Stimulated activated naive CD4-positive, alpha-beta T cell (primary cell): ENCODE measurements around the gene TSPAN3.

ENCODE experiments used
- DNase-seq, 6 experiments: peaks; one replicate each; lab custom pipeline; 2025; lab: John Stamatoyannopoulos, UW

The TSPAN3 gene

DNA sequence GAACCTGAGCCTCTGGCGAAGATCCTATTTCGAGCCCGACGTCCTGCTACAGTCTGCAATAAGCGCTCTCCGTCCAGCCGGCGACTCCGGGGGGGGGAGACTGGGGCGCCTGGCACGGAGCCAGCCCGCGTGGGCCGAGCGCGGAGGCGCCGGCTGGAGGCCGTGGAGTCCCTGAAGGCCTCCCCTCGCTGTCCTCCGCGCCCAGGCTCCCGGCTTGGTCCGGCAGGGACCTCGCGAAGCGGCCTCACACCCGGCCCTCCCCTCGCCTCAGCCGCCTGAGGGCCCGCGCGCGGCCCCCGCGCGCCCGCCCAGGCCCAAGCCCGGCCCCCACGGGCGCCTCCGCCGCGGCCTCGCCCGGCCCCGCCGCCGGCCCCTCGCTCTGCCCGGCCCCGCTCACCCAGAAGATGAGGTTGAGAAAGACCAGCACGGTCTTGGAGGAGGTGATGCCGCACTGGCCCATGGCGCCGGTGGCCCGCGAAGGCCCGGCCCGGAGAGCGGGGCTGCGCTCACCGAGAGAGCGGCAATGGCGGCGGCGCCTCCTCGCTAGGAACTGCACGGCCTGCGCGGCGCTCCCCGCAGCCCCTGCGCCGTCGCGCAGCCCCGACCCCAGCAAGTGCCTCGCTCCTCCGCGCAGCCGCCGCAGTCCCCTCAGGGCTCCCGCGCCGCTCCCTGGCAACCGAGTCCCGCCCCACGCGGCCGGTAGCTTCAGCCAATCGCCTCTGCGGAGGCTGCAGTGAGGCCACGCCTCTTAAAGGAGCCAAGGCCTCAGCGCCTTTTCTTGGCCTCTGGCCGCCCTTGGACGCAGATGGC, at the start of gene TSPAN3:
TSPAN3 (minus strand) TSS at position 615 of the 810 bp plus-strand sequence; CDS start at position 460, 155 bp downstream.
- DNase-seq, result peak; percentile 83 to 92 (median 90)

DNA sequence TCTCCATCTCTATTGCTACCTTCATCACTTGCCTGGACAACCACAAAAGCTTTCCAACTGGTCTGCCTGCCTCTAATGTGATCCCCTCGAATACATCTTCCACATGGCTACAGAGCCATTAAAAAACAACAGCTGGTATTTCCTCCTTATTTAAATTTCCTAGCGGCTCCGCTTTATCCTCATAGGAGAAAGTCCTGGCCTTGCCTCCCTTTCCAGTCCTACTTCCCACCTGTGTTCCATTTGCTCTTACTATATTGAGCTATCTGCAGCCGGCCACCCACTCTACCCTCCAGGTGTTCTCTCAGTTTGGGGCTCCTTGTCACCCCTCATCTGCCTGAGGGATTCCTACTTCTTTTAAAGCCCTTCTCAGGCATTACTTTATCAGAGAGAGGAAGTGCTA, 49.7 kb upstream of the TSPAN3 start:
- no peak for DNase-seq

DNA sequence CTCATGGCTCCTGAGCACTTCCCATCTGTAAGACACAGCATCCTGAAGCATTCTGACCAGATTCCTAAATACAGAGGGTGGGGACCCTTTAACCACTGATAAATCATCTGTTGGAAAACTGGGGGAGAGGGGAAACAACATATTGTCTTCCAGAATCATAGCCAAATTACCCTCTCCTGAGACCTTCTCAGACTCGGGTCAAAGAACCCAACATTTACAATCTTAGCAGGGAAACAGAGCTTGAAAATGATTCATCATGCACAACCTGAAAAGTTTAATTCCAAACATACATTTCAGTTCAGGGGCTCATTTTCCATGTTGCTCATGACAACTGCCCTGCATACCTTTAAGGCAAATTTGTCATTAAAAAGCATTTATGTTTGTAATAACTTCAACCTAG, 48.5 kb upstream of the TSPAN3 start:
- no peak for DNase-seq

DNA sequence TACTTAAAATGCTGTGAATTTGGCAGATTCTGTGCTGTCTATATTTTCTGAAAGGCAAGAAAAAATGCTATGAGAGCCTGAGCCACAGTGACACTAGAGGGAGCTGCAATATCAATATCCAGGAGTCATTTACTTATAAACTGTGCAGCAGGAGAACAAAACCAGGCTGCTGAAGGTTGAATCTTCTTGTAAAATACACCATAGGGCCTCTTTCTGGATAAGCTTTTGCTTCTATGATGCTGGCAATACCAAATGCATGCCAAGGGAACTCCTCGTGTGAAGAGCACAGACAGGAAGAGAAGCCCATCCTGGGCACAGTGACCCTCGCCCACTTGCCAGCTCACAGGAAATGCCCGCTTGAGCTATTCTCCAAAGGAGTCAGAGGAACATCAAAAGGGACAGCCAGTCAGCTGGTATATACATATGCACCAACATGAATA, 48.0 kb upstream of the TSPAN3 start:
- DNase-seq, result peak in 4 of 6 experiments; percentile 18 to 54 (median 38)

DNA sequence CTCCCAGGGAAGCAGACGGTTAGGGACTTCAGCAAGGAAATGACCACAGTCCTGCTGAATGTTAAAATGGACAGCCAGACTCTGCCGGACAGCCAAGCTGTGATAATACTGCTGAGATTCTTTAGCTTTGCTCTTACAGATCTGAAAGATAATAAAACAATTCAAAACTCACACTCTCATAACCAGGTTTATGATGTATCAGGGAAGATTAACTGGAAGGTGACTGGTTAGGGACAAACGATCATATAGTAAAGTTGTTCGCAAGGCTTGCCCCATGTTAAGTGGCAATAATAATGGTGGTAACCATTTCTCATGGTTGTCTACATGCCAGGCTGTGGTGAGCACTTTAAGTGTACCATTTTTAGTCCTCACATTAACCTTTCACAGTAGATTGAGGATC, 44.3 kb upstream of the TSPAN3 start:
- DNase-seq, result no peak

DNA sequence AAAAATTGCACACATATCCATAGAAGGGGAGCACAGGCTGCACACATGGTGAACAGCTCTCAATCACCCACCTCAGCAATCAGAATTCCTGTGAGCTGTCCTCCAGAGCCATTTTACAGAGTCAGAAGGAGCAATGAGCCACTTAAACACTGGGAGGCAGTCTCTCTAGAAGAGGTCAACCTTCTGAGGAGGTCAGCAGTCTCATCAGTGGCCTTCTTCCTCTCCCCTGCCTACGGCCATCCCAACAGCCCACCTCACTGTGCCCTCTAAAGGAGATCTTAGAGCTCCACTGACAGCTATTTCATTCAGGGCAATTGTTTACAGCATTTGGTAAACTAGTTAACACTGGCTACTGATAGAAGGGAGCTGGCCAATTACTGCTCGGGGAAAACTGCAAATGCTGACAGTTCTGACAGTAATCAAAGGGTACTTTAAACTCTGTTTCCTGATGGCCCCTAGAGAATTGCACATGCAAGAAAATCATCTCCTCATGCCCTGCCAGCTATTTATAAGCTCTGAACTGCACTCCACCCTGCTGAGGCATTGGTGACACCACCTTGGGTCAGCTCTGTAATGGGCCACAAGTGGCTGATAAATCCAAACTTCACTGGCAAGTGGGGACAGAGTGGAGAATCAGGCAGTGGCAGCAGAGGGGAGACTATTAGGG, 42.1 kb upstream of the TSPAN3 start:
- DNase-seq, result no peak

DNA sequence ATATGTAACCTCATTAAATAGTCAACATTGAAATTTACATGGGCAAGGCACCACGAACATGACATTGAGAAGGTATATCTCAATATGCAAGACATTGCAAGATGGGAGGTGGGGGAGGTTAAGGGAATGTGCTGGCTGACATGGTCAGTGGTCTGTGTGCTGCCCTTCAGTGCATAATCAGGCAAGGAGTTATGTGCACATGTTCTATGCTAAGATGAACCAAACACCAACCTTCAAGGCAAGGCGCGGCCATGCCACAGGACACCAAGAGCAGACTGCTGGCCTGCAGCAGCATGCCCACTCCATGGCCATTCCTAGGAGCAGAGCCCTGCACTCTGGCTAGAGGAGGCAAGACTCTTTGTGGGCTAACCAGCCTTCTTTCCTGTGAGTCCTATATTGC, 40.9 kb upstream of the TSPAN3 start:
- DNase-seq, result no peak

DNA sequence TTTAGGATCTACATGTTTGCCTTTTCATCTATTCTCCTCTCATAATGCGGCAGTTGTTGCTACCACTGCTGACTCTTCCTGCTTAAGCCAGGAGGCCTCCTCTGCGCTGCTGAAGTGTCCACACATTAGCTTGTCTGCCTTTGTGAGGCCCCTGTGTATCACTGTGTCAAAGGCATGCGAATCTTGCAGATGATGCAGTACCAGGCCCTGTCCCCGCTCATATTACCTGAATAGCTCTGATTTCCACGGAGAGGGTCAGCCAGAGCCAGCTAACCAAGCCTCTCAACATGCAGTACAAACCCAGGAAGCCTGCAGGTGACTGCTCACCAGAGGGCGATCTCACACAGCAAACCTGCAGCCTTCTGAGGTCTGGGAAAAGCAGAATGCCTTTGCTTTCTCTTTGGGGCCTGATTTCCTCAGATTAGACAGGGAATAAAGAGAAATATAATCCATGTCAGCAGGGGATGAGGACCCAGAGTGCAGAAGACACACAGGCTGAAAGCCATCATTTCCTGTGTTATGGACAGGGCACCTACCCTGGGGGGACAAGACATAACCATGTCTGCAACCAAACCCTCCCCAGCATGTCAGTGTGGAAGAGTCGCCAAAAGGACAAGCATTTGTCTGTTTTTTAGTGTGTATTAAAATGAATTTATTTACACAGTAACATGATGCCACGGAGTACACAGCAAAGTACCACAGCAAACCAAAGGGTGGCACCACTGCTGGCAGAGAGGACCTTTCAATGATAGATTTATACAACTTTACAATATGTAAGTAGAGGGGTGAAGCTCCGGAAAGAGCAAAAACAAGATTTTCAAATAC, 36.8 kb upstream of the TSPAN3 start:
- peak in 3 of 6 experiments; percentile 2 to 15 (median 14) for DNase-seq

DNA sequence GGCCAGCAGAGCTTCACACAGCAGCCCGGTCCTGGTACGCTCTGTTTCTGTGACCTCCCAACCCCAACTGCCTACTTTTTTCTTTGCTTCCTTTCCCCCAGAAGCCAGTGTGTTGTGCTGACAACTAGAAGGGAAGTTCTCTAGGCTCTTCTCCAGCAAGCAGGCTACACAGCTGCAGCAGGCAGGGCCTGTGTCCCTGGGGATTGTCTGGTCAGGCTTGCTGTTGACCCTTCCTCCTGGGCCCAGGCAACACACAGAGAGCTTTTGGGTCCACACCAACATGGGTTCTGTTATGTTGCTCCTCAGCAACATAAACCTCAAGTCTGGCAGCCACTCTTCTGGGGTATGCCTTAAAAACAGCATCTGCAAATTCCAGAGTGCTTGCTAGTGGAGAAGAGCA, 36.2 kb upstream of the TSPAN3 start:
- DNase-seq, result no peak

DNA sequence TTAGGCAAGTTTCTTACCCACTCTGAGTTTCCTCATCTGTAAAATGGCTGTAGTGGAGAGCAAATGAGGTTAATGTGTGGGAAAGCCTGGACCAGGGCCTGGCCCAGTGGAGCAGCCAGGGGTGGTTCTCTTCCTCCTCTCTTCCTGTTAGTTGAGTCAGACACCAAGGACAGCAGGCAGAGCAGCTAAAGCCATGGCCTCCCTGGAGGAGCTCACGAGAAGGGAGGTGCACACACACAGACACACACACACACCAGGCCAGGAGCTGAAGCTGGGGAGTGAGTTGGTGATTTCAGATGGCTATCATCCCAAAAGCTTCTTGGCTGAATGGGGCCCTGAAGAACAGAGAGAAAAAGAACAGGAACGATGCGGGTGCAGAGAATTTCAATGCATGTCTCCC, 33.2 kb upstream of the TSPAN3 start:
- no peak for DNase-seq

DNA sequence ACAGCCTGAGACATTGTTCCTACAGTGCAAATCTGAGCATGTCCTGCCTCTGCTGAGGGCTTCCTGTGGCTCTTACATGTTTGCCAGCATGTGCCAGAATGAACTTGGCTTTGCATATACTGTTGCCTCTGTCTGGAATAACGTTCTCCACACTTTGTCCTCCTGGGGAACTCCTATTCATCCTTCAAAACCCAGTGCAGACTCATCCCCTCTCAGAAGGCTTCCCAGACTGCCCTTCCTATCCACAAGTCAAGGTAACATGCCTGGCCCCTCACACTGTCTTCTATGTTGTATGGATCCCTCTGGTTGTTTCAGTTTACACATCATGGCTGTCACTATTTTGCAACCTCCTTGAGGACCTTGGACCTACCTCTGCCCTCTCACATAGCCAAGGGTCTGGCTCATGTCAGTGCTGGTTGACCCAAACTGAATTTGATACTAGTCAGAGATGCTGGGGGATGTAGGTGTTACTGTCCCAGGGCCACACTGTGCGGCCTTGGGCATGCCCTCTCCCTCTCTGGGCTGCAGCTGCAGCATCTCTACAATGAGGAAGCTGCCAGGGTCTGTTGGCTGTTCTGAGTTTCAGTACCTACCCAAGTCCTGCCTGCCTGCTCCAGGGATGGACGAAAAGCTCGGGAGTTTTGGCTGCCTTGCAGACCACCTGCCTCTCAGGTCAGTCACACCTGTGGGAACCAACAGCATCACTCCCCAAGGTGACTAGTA, 29.0 kb upstream of the TSPAN3 start:
- DNase-seq, result no peak

DNA sequence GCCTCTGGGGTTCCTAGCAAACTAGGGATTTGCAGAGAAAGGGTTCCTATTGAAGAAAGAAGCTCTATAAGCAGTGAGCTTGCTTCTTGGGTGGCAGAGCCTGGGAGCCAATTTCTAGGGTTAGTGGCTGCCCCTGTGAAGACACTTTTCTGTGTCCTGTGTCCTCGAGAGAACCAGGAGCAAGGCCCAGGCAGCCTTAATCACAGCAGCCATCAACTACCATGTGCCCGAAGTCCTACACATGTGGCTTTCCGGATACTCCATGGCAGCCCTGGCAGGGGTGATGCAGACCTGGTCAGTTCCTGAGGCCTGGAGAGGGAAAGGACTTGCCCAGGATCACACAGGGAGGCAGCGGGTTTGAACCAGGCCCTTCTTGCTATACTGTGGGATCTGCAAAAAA, 27.7 kb upstream of the TSPAN3 start:
- no peak for DNase-seq

DNA sequence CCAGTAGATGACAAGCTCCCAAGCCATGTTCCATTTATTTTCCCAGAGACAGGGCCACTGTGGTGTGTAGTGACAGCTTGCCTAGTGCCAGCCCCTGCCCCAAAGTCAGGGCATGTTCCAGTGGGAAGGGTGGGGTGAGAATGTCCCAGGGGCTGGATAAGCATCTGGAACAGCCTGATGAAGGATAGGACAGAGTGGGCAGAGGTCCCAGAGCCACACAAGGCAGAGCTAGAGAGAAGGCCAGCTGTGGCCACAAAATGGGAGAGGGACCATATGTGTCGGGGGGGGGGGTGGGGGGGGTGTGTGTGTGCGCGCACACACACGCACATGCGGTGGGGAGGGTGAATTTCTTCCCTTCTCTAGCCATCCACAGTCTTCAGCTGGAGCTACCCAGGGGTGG, 27.0 kb upstream of the TSPAN3 start:
- no peak for DNase-seq

DNA sequence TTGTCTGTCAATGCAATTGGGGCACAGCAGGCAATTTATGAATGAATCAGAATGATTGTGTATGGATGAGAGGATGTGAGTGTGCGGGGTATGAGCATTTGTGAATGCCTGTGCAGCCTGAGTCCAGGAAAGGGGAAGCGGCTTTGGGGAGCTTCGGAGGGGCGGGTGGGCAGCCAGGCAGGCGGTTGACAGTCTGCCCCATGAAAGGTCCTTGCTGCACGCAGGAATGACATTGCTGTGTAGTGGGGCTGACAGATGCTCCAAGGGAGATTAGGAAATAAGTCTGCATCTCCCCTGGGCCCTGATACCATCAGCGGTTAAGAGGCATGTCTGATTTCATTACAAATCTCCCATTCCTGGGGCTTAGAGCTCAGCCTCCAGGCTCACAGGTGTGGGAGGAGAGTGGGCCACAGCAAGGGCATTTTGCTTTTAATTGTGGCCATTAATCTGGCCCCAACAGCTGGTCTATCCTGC, 26.4 kb upstream of the TSPAN3 start:
- DNase-seq, result no peak

DNA sequence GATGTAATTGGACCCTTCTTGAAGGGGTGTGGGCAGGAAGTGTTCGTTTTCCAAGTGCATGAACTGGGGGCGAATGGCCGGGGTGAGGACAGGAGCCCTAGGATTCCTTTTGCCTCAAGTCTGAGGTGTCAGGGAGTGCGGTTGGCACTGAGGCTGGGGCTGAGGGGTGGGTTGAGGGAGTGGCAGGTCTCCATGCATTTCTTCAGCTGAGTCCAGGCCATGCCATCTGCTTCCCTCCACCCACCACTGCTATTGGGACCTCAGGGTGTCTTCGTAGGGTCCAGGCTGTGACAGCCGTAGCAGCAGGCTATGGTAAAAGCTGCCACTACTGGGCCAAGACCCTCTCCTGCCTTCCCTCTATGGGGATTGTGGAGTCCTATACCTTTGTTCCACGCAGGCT, 25.6 kb upstream of the TSPAN3 start:
- DNase-seq, result no peak

DNA sequence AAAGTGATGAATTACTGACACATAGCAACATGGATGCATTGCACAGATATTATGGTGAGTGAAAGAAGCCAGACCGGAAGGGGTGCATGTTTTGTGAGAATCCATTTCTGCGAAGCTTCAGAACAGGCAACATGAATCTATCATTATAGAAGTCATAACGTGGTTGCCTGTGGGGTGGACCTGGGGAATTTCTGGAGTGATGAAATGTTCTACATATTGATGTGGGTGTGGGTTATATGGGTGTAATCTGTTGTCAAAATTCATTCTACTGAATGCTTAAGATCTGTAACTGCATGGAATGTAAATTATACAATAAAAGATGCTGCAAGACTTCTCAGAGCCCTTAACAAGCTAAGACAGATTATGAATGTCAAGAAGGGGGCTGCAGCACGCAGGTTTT, 25.2 kb upstream of the TSPAN3 start:
- DNase-seq, result no peak

DNA sequence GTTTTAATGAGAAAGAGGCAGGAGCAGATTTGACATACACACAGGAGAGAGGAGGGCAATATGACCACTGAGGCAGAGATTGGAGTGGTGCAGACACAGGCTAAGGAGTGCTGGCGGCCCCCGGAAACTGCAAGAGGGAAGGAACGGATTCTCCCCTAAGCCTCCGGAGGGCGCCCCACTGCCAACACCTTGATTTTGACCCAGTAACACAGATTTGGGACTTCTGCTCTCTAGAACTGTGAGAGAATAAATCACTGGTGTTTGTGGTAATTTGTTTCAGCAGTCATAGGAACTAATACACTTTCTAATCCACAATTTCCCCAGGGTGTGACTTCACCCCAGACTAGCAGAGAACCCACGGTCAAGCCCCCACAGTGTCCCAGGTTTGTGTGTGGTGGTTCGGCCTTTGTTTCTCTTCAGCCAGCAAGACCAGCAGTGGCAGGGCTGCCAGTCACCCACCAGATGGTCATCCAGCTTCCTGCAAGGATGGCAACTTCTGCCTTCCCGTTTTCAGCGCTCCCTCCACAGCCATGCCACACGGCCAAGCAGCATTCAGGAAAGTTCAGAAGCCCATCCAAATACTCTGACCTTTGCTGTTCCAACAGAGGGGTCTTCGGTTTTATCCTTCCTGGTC, 23.6 kb upstream of the TSPAN3 start:
- DNase-seq, result no peak

DNA sequence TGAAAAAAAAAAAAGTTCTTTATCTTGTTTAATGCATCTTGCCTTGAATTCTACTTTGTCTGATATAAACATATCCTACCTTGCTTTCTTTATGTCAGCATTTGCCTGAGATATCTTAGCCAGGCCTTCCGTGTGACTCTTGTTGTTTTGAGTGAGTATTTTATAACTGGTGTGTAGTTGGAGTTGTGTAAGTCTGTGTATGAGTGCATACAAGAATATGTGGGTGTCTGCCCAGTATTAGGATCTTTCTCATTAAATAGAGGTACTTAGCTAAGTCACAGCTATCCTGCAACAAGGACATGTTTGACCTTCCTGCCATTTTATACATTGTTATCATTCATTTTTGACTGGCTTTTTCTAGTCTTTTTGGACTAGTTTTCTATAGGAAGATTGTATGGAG, 22.5 kb upstream of the TSPAN3 start:
- DNase-seq, result no peak

DNA sequence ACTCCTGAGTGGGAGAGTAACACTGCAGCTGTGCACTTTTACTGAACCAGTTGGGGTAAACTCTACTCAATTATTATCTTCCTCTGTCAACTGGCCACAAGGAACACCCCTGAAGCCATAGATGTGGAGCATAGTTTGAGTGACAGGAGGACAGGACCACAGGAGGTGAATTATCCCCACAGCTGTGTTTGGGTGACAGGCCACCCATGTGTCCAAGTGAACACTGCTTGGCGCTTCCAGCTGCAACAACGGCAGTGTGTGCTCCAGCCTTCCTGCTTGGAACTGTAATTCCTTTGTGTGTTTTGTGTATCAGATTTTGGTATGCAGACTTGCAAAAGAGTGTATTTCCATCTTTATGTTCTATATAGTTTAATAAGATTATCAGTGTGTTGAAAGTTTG, 20.2 kb upstream of the TSPAN3 start:
- DNase-seq, result no peak

DNA sequence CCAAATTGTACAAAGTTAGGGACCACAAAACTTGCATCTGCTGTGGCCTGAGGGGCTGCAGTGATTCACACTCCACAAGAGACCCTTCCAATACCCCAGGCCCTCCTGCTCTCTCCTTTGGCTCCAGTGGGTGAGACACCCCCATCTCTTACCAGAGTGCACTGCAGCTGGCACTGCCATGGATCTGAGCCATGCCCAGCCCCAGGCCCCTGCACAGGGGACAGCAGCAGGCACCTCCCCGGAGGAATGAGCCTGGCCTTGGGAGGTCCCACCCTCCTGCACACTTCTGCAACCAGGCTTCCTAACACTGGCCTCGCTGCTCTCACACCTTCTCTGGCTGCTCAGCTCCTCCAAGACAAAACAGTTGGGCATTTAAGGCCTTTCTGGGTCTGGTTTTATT, 16.3 kb upstream of the TSPAN3 start:
- DNase-seq, result no peak

DNA sequence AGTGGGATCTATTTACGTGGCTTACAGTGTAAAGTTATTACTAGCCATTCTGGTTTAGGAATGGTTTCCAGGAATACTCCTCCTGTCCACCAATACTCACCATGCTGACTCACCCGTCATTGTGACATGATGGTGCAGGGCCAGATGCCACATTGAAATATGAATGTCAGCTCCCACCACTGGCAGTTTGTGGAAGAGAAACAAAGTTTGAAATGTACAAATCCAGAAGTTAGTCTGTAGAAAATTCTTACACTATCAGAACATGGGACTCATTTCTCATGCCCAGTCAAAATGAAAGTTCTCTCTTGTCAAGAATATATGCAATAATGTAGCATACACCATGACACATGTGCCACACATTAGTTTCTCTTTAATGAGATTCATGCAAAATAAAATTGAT, 14.4 kb upstream of the TSPAN3 start:
- no peak for DNase-seq
